ENCODE measurements around the gene LOXL1.
A peak's percentile ranks its signal among the peaks of the same experiment; 100 is the strongest.
"Not testable (repeated sequence)": the region's sequence is repeated elsewhere in the genome, so short reads cannot be mapped to it uniquely, and the experiment has no call there.

The LOXL1 gene

DNA sequence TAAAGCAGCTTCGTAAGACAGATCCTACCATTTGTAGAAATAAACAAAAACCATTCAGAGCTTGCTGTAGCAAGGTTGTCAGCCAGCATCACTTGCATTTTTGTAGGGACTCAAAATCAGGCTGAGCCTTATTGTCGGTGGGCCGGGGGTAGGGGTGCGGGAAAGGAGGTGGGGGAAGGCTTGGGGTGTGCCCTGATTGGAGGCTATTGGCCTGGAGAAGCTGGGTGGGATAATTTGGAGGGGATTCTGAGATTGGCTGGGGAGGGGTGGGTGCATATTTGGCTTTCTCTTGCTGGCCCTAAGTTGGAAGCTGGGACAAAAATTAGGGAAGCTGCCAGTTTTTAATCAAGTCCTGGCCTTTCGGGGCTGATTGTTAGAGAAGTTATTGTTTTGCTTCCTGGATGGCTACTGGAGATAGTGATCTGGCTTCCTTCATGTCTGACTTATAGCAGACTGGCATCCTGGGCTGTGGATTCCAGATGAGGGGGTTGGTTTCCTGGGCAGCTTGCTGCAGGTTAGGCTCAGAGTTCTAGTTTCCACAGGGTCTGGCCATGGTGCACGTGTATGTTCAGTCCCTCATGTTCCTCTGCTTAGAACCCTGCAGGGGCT, 43.0 kb downstream of the LOXL1 start:
- Histone ChIP-seq H2AK5ac (ENCODE audit: low read length, severe bottlenecking) (no peak overlapping the region), H3K4ac (ENCODE audit: low read depth in 1 of 2, low read length in 2 of 2) (no peak overlapping the region), H3K9me3 (ENCODE audit: control insufficient read depth, low read length) (no peaks in the 10 kb centered on the region), H3K27ac (ENCODE audit: low read length, poor library complexity, severe bottlenecking) (no peak overlapping the region), H3K14ac (ENCODE audit: low read length in 2 of 2) (no peak overlapping the region), H3K23ac (ENCODE audit: low read length in 2 of 2) (no peak overlapping the region), H3K9ac (ENCODE audit: low read length) (no peak overlapping the region), H2BK5ac (ENCODE audit: low read depth, low read length, poor library complexity, severe bottlenecking) (no peak overlapping the region), H3K18ac (ENCODE audit: low read depth in 1 of 2, low read length in 2 of 2) (no peak overlapping the region), H2BK12ac (ENCODE audit: low read length in 2 of 2) (peak overlapping the region in 1 of 2 experiments; percentile 66), H3K36me3 (ENCODE audit: control insufficient read depth in 1 of 2, insufficient read depth in 2 of 2, low read depth in 1 of 2, low read length in 2 of 2) (no peaks in the 10 kb centered on the region), H3K4me3 (ENCODE audit: insufficient read depth in 1 of 2, low read depth in 1 of 2, low read length in 2 of 2) (no peak overlapping the region), H3K4me1 (ENCODE audit: control insufficient read depth, insufficient read depth, low read depth, low read length) (peaks cover 14% of the 10 kb centered on the region), H2AFZ (ENCODE audit: low read depth, low read length) (no peak overlapping the region), H3K79me1 (replicated peaks; ENCODE audit: low read length, poor library complexity, severe bottlenecking) (peaks cover 2% of the 10 kb centered on the region), H4K8ac (ENCODE audit: low read length) (peak overlapping the region; percentile 35), H4K91ac (ENCODE audit: low read length) (no peak overlapping the region), H2BK120ac (ENCODE audit: low read depth, low read length) (no peak overlapping the region), H3K27me3 (ENCODE audit: control insufficient read depth in 1 of 2, insufficient read depth in 1 of 2, low read length in 2 of 2) (no peaks in the 10 kb centered on the region), H3K4me2 (ENCODE audit: low read length, poor library complexity, severe bottlenecking) (no peak overlapping the region), H2BK15ac (ENCODE audit: low read depth, poor library complexity, severe bottlenecking) (no peak overlapping the region)
- no peak for DNase-seq
- WGBS: 80% methylated on average over 6 of the region's 6 CpGs

GRCh38 chr15:73972984-73973682, 46.9 kb downstream of the LOXL1 start:
- DNase-seq: peak; percentile 86
- Histone ChIP-seq H3K36me3 (ENCODE audit: control insufficient read depth in 1 of 2, insufficient read depth in 2 of 2, low read depth in 1 of 2, low read length in 2 of 2) (no peaks in the 10 kb centered on the region), H3K4me3 (ENCODE audit: insufficient read depth in 1 of 2, low read depth in 1 of 2, low read length in 2 of 2) (peak overlapping the region in 1 of 2 experiments; percentile 60), H3K79me1 (replicated peaks; ENCODE audit: low read length, poor library complexity, severe bottlenecking) (peaks cover 2% of the 10 kb centered on the region), H3K18ac (ENCODE audit: low read depth in 1 of 2, low read length in 2 of 2) (peak overlapping the region in 1 of 2 experiments; percentile 79), H3K4me1 (ENCODE audit: control insufficient read depth, insufficient read depth, low read depth, low read length) (peaks cover 7% of the 10 kb centered on the region), H3K27ac (ENCODE audit: low read length, poor library complexity, severe bottlenecking) (no peak overlapping the region), H2BK5ac (ENCODE audit: low read depth, low read length, poor library complexity, severe bottlenecking) (no peak overlapping the region), H2AFZ (ENCODE audit: low read depth, low read length) (peak overlapping the region; percentile 54), H3K9me3 (ENCODE audit: control insufficient read depth, low read length) (no peaks in the 10 kb centered on the region), H2BK120ac (ENCODE audit: low read depth, low read length) (no peak overlapping the region), H3K27me3 (ENCODE audit: control insufficient read depth in 1 of 2, insufficient read depth in 1 of 2, low read length in 2 of 2) (no peaks in the 10 kb centered on the region), H3K4me2 (ENCODE audit: low read length, poor library complexity, severe bottlenecking) (peak overlapping the region; percentile 61), H3K14ac (ENCODE audit: low read length in 2 of 2) (peak overlapping the region in 1 of 2 experiments; percentile 68), H3K4ac (ENCODE audit: low read depth in 1 of 2, low read length in 2 of 2) (peak overlapping the region; percentile 13 to 82), H2AK5ac (ENCODE audit: low read length, severe bottlenecking) (peak overlapping the region; percentile 49), H2BK15ac (ENCODE audit: low read depth, poor library complexity, severe bottlenecking) (no peak overlapping the region), H3K9ac (ENCODE audit: low read length) (peak overlapping the region; percentile 64), H4K8ac (ENCODE audit: low read length) (peak overlapping the region; percentile 94), H3K23ac (ENCODE audit: low read length in 2 of 2) (peak overlapping the region in 1 of 2 experiments; percentile 34), H2BK12ac (ENCODE audit: low read length in 2 of 2) (peak overlapping the region; percentile 28 to 87), H4K91ac (ENCODE audit: low read length) (peak overlapping the region; percentile 72)
- WGBS: 38% methylated on average over 26 of the region's 26 CpGs

DNA sequence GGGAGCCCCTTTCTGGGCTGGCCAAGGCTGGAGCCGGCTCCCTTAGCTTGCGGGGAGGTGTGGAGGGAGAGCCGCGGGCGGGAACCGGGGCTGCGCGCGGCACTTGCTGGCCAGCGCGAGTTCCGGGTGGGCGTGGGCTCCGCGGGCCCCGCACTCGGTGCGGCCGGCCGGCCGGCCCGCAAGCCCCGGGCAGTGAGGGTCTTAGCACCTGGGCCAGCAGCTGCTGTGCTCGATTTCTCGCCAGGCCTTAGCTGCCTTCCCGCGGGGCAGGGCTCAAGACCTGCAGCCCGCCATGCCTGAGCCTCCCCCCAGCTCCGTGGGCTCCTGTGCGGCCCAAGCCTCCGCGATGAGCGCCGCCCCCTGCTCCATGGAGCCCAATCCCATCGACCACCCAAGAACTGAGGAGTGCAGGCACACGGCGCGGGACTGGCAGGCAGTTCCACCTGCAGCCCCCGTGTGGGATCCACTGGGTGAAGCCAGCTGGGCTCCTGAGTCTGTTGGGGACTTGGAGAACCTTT, 47.5 kb downstream of the LOXL1 start:
- H2AK5ac ChIP-seq (ENCODE audit: low read length, severe bottlenecking); H3K4ac ChIP-seq (ENCODE audit: low read depth in 1 of 2, low read length in 2 of 2); H2AFZ ChIP-seq (ENCODE audit: low read depth, low read length); H2BK120ac ChIP-seq (ENCODE audit: low read depth, low read length); H2BK15ac ChIP-seq (ENCODE audit: low read depth, poor library complexity, severe bottlenecking); H3K4me2 ChIP-seq (ENCODE audit: low read length, poor library complexity, severe bottlenecking); H3K27me3 ChIP-seq (ENCODE audit: control insufficient read depth in 1 of 2, insufficient read depth in 1 of 2, low read length in 2 of 2); H2BK5ac ChIP-seq (ENCODE audit: low read depth, low read length, poor library complexity, severe bottlenecking); H3K36me3 ChIP-seq (ENCODE audit: control insufficient read depth in 1 of 2, insufficient read depth in 2 of 2, low read depth in 1 of 2, low read length in 2 of 2); H3K18ac ChIP-seq (ENCODE audit: low read depth in 1 of 2, low read length in 2 of 2); H3K4me1 ChIP-seq (ENCODE audit: control insufficient read depth, insufficient read depth, low read depth, low read length); DNase-seq; H3K27ac ChIP-seq (ENCODE audit: low read length, poor library complexity, severe bottlenecking); H3K23ac ChIP-seq (ENCODE audit: low read length in 2 of 2); H3K14ac ChIP-seq (ENCODE audit: low read length in 2 of 2); H3K4me3 ChIP-seq (ENCODE audit: insufficient read depth in 1 of 2, low read depth in 1 of 2, low read length in 2 of 2); H4K8ac ChIP-seq (ENCODE audit: low read length); H3K9ac ChIP-seq (ENCODE audit: low read length); H3K9me3 ChIP-seq (ENCODE audit: control insufficient read depth, low read length); H3K79me1 ChIP-seq (replicated peaks; ENCODE audit: low read length, poor library complexity, severe bottlenecking): not testable (repeated sequence)
- H4K91ac ChIP-seq (ENCODE audit: low read length): peak overlapping the region; percentile 72
- 94% methylated on average over 39 of the region's 39 CpGs for WGBS
- H2BK12ac ChIP-seq (ENCODE audit: low read length in 2 of 2): peak overlapping the region; percentile 28 to 85

- DNase-seq; H3K4me2 ChIP-seq (ENCODE audit: low read length, poor library complexity, severe bottlenecking); H3K4ac ChIP-seq (ENCODE audit: low read depth in 1 of 2, low read length in 2 of 2): not testable (repeated sequence)
Observed at GRCh38 chr15:73975440-73976125, 49.3 kb downstream of the LOXL1 start.

More at GRCh38 chr15:73975440-73976125, 49.3 kb downstream of the LOXL1 start:
- H3K27ac ChIP-seq (ENCODE audit: low read length, poor library complexity, severe bottlenecking); H3K23ac ChIP-seq (ENCODE audit: low read length in 2 of 2); H3K4me3 ChIP-seq (ENCODE audit: insufficient read depth in 1 of 2, low read depth in 1 of 2, low read length in 2 of 2); H3K4me1 ChIP-seq (ENCODE audit: control insufficient read depth, insufficient read depth, low read depth, low read length); H3K14ac ChIP-seq (ENCODE audit: low read length in 2 of 2); H3K79me1 ChIP-seq (replicated peaks; ENCODE audit: low read length, poor library complexity, severe bottlenecking); H2BK120ac ChIP-seq (ENCODE audit: low read depth, low read length); H2AFZ ChIP-seq (ENCODE audit: low read depth, low read length); H3K9me3 ChIP-seq (ENCODE audit: control insufficient read depth, low read length); H4K91ac ChIP-seq (ENCODE audit: low read length); H3K18ac ChIP-seq (ENCODE audit: low read depth in 1 of 2, low read length in 2 of 2); H2AK5ac ChIP-seq (ENCODE audit: low read length, severe bottlenecking); H4K8ac ChIP-seq (ENCODE audit: low read length); H2BK15ac ChIP-seq (ENCODE audit: low read depth, poor library complexity, severe bottlenecking); H3K27me3 ChIP-seq (ENCODE audit: control insufficient read depth in 1 of 2, insufficient read depth in 1 of 2, low read length in 2 of 2); H2BK5ac ChIP-seq (ENCODE audit: low read depth, low read length, poor library complexity, severe bottlenecking); H3K9ac ChIP-seq (ENCODE audit: low read length); H3K36me3 ChIP-seq (ENCODE audit: control insufficient read depth in 1 of 2, insufficient read depth in 2 of 2, low read depth in 1 of 2, low read length in 2 of 2): not testable (repeated sequence)
- WGBS: 80% methylated on average over 18 of the region's 18 CpGs
- H2BK12ac ChIP-seq (ENCODE audit: low read length in 2 of 2): peak overlapping the region in 1 of 2 experiments; percentile 54

All from mesenchymal stem cell (in vitro differentiated cells and primary cell).